ENCODE results near the gene ITGA11. TPM values are rescaled to one million over a fixed set of nuclear protein-coding genes. Genes with fewer than 3 reads are reported as not detected.

ITGA11 gene
- total and polyA plus RNA-seq, 2 donors (not counting 1 experiment from before 2014, with no cell fraction given) = not detected

DNA sequence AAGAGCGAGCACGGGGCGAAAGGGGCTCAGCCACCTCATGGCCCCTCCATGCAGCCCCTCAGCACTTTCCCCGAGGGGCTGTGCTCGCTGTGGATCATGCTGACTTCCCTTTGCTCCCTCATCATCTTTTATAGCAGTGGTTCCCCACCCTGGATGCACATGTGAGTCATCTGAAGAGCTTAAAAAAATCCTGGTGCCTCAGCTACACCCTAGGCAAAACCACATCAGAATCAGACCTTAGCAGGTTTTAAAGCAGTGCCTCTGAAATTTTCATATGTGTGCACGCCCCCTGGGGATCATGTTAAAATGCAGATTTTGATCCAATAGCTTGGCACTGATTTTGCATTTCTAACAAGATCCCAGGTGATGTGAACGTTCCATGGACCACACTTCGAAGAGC, 103.5 kb downstream of the ITGA11 start:
- Mint-ChIP-seq H3K4me1 (no peaks in the 10 kb centered on the region), H3K27ac (no peak overlapping the region), H3K27me3 (peaks cover 29% of the 10 kb centered on the region), H3K9me3 (ENCODE audit: insufficient read depth) (no peaks in the 10 kb centered on the region), H3K4me3 (no peak overlapping the region)
- H2AFZ ChIP-seq (ENCODE audit: insufficient read depth, low read depth, low read length, poor library complexity, severe bottlenecking) = no peak overlapping the region
- peaks cover 0 to 10% (median 1%) of the 10 kb centered on the region in 4 experiments for H3K27me3 ChIP-seq (replicated peaks in 1 of 4; ENCODE audit: control extremely low read depth in 1 of 4, control insufficient read depth in 3 of 4, insufficient read depth in 4 of 4, low read length in 3 of 4)
- no peaks in the 10 kb centered on the region for H3K9me3 ChIP-seq (ENCODE audit: control extremely low read depth in 1 of 3, control insufficient read depth in 2 of 3, insufficient read depth in 1 of 3, low read length in 2 of 3)
- H3K79me2 ChIP-seq (ENCODE audit: control insufficient read depth, insufficient read depth, low read length) = no peaks in the 10 kb centered on the region
- ChIA-PET POLR2A (interaction anchor here (0.6 kb wide), 1 partner anchor 96 kb away, joined by 3 read pairs; no protein-coding TSS in a partner anchor), CTCF (no interaction called here)
- no peak overlapping the region for H3K27ac ChIP-seq (ENCODE audit: low read length in 2 of 2)
- TF ChIP-seq, protein P1, sequence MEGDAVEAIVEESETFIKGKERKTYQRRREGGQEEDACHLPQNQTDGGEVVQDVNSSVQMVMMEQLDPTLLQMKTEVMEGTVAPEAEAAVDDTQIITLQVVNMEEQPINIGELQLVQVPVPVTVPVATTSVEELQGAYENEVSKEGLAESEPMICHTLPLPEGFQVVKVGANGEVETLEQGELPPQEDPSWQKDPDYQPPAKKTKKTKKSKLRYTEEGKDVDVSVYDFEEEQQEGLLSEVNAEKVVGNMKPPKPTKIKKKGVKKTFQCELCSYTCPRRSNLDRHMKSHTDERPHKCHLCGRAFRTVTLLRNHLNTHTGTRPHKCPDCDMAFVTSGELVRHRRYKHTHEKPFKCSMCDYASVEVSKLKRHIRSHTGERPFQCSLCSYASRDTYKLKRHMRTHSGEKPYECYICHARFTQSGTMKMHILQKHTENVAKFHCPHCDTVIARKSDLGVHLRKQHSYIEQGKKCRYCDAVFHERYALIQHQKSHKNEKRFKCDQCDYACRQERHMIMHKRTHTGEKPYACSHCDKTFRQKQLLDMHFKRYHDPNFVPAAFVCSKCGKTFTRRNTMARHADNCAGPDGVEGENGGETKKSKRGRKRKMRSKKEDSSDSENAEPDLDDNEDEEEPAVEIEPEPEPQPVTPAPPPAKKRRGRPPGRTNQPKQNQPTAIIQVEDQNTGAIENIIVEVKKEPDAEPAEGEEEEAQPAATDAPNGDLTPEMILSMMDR (IDR thresholded peaks at IDR 0.05) = no peak
- no peak for TF ChIP-seq EZH2 (IDR thresholded peaks at IDR 0.05; ENCODE audit: borderline replicate concordance, insufficient read depth, low read depth, low read length, poor library complexity, severe bottlenecking)
- no peak overlapping the region for H3K9ac ChIP-seq (ENCODE audit: low read length)
- no peaks in the 10 kb centered on the region for H3K4me1 ChIP-seq (ENCODE audit: control insufficient read depth in 2 of 2, insufficient read depth in 2 of 2, low read length in 2 of 2)
- DNase-seq (no peak), ATAC-seq (ENCODE audit: low read depth) (no peak)
- no peaks in the 10 kb centered on the region for H3K36me3 ChIP-seq (replicated peaks in 1 of 2; ENCODE audit: control extremely low read depth in 1 of 2, control insufficient read depth in 1 of 2, extremely low read depth in 1 of 2, insufficient read depth in 2 of 2, low read length in 1 of 2)
- H3K4me3 ChIP-seq (ENCODE audit: control extremely low read depth in 1 of 5, extremely low read depth in 1 of 5, insufficient read depth in 1 of 5, low read depth in 2 of 5, low read length in 4 of 5) = no peak overlapping the region
- intact Hi-C loops (cut with micrococcal nuclease) = no loop called here
- no peak overlapping the region for H3K4me2 ChIP-seq (replicated peaks; ENCODE audit: low read depth, low read length, poor library complexity, severe bottlenecking)
- WGBS (ENCODE audit: insufficient coverage) = 63% methylated on average over 6 of the region's 8 CpGs
- no peaks in the 10 kb centered on the region for H4K20me1 ChIP-seq (ENCODE audit: control insufficient read depth, insufficient read depth, low read length, poor library complexity, severe bottlenecking)

DNA sequence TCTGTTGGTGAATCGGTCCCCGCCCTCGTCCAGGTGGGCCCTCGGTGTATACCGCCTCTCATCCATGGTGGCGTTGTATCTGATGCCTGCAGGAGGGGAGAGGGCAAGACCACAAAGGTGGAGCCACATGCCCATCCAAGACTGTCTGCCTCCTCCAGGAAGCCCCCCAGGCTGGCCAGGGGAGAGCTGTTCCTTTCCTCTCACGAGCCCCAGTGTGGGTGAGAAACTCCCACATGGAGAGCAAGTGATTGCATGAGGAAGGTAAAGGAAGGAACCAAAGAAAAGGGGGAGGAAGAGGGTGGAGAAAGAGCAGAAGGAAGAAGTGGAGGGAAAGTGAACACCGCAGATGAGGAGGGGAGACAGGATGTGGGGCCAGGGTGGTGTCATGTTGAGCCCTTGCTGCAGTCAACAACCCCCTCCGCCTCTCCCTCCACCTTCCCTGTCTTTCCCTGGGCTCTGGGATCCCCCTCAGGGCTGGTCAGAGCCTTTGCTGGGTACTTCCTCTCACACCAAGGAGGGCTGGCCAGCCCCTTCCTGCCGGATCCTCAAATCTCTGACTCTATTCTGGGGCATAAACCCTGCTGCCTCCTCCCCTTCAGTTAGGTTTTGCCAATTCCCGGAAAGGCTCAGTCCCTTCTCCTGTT, 105.1 kb downstream of the ITGA11 start:
- ATAC-seq (ENCODE audit: low read depth) (no peak), DNase-seq (no peak)
- ChIA-PET POLR2A (no interaction called here), CTCF (no interaction called here)
- no peaks in the 10 kb centered on the region for H3K9me3 Mint-ChIP-seq (ENCODE audit: insufficient read depth)
- no peak overlapping the region for H3K27ac ChIP-seq (ENCODE audit: low read length in 2 of 2)
- no peak overlapping the region for H3K4me3 Mint-ChIP-seq
- H4K20me1 ChIP-seq (ENCODE audit: control insufficient read depth, insufficient read depth, low read length, poor library complexity, severe bottlenecking) = no peaks in the 10 kb centered on the region
- no peak overlapping the region for H2AFZ ChIP-seq (ENCODE audit: insufficient read depth, low read depth, low read length, poor library complexity, severe bottlenecking)
- H3K79me2 ChIP-seq (ENCODE audit: control insufficient read depth, insufficient read depth, low read length) = no peaks in the 10 kb centered on the region
- H3K9me3 ChIP-seq (ENCODE audit: control extremely low read depth in 1 of 3, control insufficient read depth in 2 of 3, insufficient read depth in 1 of 3, low read length in 2 of 3) = no peaks in the 10 kb centered on the region
- no peak overlapping the region for H3K27ac Mint-ChIP-seq
- TF ChIP-seq, protein P1 (IDR thresholded peaks at IDR 0.05) = no peak
- no peak for TF ChIP-seq EZH2 (IDR thresholded peaks at IDR 0.05; ENCODE audit: borderline replicate concordance, insufficient read depth, low read depth, low read length, poor library complexity, severe bottlenecking)
- H3K36me3 ChIP-seq (replicated peaks in 1 of 2; ENCODE audit: control extremely low read depth in 1 of 2, control insufficient read depth in 1 of 2, extremely low read depth in 1 of 2, insufficient read depth in 2 of 2, low read length in 1 of 2) = no peaks in the 10 kb centered on the region
- H3K4me1 Mint-ChIP-seq = no peaks in the 10 kb centered on the region
- no peak overlapping the region for H3K4me3 ChIP-seq (ENCODE audit: control extremely low read depth in 1 of 5, extremely low read depth in 1 of 5, insufficient read depth in 1 of 5, low read depth in 2 of 5, low read length in 4 of 5)
- H3K9ac ChIP-seq (ENCODE audit: low read length) = no peak overlapping the region
- H3K4me2 ChIP-seq (replicated peaks; ENCODE audit: low read depth, low read length, poor library complexity, severe bottlenecking) = no peak overlapping the region
- peaks cover 36% of the 10 kb centered on the region for H3K27me3 Mint-ChIP-seq
- intact Hi-C loops (cut with micrococcal nuclease) = no loop called here
- peaks cover 0 to 10% (median 1%) of the 10 kb centered on the region in 4 experiments for H3K27me3 ChIP-seq (replicated peaks in 1 of 4; ENCODE audit: control extremely low read depth in 1 of 4, control insufficient read depth in 3 of 4, insufficient read depth in 4 of 4, low read length in 3 of 4)
- no peaks in the 10 kb centered on the region for H3K4me1 ChIP-seq (ENCODE audit: control insufficient read depth in 2 of 2, insufficient read depth in 2 of 2, low read length in 2 of 2)
- 79% methylated on average over 8 of the region's 11 CpGs for WGBS (ENCODE audit: insufficient coverage)
